ACC112 (cell line): Measurements from ENCODE around the gene PUM2.
"Not testable (repeated sequence)": the region's sequence is repeated elsewhere in the genome, so short reads cannot be mapped to it uniquely, and the experiment has no call there.

Experiments
- H2AFZ ChIP-seq: fragments of 200-600 bp; sonication (generic); one replicate; pipeline ENCODE4 v1.6.0; 2017; ENCODE audit warnings: antibody characterized with exemption, low read length; ENCODE audit not compliant: unreplicated experiment
- H3K27ac ChIP-seq: fragments of 200-600 bp; sonication (generic); 2 replicates; pipeline ENCODE4 v1.5.1; 2014; ENCODE audit warnings: low read depth, mild to moderate bottlenecking, antibody characterized with exemption, low read length, moderate library complexity
- H3K27me3 ChIP-seq: fragments of 200-600 bp; sonication (generic); 2 replicates; pipeline ENCODE4 v1.6.1; 2014; ENCODE audit warnings: mild to moderate bottlenecking, antibody characterized with exemption, low read length, moderate library complexity, mixed read lengths; ENCODE audit not compliant: insufficient read depth
- H3K36me3 ChIP-seq: fragments of 200-600 bp; sonication (generic); 2 replicates; pipeline ENCODE4 v1.6.1; 2016; ENCODE audit warnings: mild to moderate bottlenecking, antibody characterized with exemption, low read length, moderate library complexity, mixed read lengths; ENCODE audit not compliant: insufficient read depth
- H3K4me1 ChIP-seq: fragments of 200-600 bp; sonication (generic); one replicate; pipeline ENCODE4 v1.6.1; 2016; ENCODE audit warnings: low read length, mixed read lengths; ENCODE audit not compliant: insufficient read depth, unreplicated experiment, control insufficient read depth
- H3K4me3 ChIP-seq: fragments of 200-600 bp; sonication (generic); 2 replicates; pipeline ENCODE4 v1.5.1; 2014; ENCODE audit warnings: mild to moderate bottlenecking, low read depth, low read length
- H3K79me2 ChIP-seq: fragments of 200-600 bp; sonication (generic); one replicate; pipeline ENCODE4 v1.6.0; 2016; ENCODE audit warnings: low read length; ENCODE audit not compliant: control insufficient read depth, unreplicated experiment, insufficient read depth

Gene PUM2

DNA sequence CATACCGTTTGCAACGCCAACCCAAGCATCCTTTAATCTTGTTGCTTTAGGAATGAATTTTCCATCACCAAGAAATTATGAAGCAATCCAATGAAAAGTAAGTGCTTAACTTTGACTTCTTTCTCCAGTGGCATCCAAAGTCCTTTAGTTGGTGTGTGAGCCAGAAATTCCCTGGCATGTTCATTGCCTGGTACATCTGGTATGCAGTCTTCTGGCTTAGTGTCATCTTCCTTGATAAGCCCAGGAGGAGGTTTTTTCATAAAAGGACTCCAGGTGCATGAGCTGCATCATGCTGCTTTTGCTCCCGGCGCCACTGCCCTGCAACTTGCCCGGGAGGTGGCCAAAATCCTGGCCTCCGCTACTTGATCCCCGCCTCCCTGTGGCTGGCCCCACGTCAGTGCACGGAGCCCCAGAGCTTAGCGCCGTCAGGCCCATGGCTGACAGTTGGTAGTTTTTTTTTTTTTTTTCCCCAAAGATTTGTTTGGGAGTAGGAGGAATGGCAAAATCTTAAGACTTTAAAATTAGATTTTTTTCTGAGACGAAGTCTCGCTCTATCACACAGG is 58.7 kb downstream of the PUM2 start:
- H2AFZ ChIP-seq = no peak overlapping the region
- H3K4me1 ChIP-seq = peaks cover 31% of the 10 kb centered on the region
- H3K36me3 ChIP-seq = peaks cover 31% of the 10 kb centered on the region
- peaks cover 24% of the 10 kb centered on the region for H3K79me2 ChIP-seq
- no peak overlapping the region for H3K4me3 ChIP-seq
- no peak overlapping the region for H3K27ac ChIP-seq
- no peaks in the 10 kb centered on the region for H3K27me3 ChIP-seq

DNA sequence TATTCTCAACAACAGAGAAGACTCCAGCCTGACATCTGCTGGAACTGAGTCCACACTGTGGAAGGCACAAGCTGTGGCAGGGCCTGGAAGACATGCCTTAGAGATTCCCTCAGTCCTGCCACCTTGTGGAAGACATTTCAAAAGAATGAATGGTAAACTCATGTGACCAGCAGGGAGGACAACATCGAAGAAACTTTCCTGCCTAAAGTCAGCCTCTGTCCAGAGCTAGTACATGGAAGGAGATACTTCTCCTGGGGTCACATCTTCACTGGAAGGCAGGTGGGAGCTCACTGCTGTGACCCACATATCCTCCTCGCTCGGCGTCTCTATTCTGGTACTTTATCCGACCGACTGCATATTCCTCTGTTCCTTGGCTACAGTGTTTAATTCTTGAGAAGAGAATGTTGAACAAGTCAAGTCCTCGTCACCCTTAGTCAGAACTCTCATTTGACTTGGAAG is 59.5 kb downstream of the PUM2 start:
- no peaks in the 10 kb centered on the region for H3K27me3 ChIP-seq
- H3K4me3 ChIP-seq = no peak overlapping the region
- peaks cover 31% of the 10 kb centered on the region for H3K4me1 ChIP-seq
- peaks cover 28% of the 10 kb centered on the region for H3K79me2 ChIP-seq
- peaks cover 26% of the 10 kb centered on the region for H3K36me3 ChIP-seq
- peak overlapping the region; percentile 62 for H3K27ac ChIP-seq
- H2AFZ ChIP-seq = peak overlapping the region; percentile 83

DNA sequence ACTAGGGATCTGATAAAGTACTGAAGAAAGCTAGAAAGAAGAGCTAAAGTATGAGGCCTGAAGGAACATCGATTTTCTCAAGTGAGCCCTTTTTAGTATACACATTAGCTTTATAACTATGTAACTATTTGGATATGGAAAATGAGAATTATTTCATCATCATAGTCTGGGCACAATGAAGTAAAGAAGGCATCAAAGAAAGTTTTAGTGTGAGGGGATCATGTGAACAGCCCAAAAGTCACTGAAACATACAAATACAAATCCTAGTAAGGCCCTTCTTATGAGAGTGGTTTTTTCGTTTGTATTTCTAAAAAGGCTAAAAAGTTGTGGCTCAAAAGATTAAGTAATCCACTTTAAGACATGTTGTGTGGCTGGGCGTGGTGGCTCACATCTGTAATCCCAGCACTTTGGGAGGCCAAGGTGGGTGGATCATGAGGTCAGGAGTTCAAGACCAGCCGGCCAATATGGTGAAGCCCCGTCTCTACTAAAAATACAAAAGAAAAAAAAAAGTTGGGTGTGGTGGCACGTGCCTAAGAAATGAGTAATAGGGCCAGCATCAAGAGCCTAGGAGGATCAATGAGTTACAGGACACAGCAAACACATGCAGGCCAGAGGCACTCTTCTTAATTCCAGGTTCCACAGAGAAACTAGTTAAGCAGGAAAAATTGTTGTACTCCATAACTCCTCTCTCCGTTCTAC is 61.9 kb downstream of the PUM2 start:
- Histone ChIP-seq H3K27ac (peak overlapping the region; percentile 81), H3K27me3 (no peaks in the 10 kb centered on the region), H3K4me3 (peak overlapping the region; percentile 6; the same call in 1 of the 2 replicates), H2AFZ (no peak overlapping the region), H3K36me3 (peaks cover 25% of the 10 kb centered on the region), H3K79me2 (peaks cover 36% of the 10 kb centered on the region), H3K4me1 (peaks cover 31% of the 10 kb centered on the region)

DNA sequence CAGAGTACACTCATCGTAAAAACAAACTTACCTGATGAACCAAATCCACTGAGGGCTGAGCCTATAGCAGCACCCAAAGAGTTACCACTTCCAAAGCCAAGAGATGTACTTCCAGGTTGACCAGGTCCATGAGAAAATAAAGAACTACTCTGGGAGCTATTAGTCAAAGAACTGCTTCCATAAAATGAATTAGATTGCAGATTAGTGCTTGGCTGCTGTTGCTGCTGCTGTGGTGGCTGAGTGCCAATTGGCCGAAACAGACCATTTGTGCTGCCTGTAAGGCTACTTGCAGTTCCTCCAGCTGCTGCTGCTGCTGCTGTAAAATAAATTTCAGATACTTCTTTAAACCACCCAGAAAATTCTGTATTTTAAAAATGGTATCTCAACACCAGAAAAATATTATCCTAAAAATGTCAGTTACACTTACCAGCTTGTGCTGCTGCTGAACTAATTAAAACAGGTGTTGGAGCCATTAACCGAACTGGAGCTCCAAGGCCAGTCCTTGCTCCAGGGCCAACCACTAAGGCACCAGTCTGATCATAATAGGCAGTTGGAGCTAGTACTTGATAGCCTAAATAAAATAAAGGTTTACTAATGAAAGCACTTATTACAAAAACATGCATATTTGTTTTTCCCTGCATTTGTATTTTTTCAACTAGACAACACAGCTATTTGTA is 67.6 kb downstream of the PUM2 start:
- H3K4me3 ChIP-seq = no peak overlapping the region
- H2AFZ ChIP-seq = no peak overlapping the region
- H3K27me3 ChIP-seq = no peaks in the 10 kb centered on the region
- H3K4me1 ChIP-seq = peaks cover 4% of the 10 kb centered on the region
- peaks cover 43% of the 10 kb centered on the region for H3K36me3 ChIP-seq
- no peak overlapping the region for H3K27ac ChIP-seq
- H3K79me2 ChIP-seq = peaks cover 29% of the 10 kb centered on the region

DNA sequence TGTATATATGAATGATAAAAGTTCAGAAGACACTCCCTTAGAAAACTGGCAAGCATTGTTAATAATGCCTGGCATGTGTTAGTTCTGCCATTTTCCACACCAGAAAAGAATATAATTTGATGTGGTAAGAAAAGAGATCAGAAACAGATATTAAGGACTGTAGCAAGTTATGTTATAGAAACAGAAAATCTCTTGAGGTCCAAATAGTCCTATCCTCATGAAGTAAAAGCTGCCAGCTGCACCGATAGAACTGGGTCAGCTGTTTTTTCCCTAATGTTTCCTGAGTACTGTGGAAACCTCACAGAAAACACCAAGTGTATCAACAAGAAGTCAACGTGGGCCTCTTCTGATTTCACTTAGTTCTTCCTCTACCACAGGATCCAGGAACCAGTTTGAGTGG is 68.8 kb downstream of the PUM2 start:
- H3K4me1 ChIP-seq = no peaks in the 10 kb centered on the region
- H3K27ac ChIP-seq = no peak overlapping the region
- H3K79me2 ChIP-seq = peaks cover 23% of the 10 kb centered on the region
- H2AFZ ChIP-seq = no peak overlapping the region
- H3K36me3 ChIP-seq = peaks cover 37% of the 10 kb centered on the region
- no peak overlapping the region for H3K4me3 ChIP-seq
- H3K27me3 ChIP-seq = no peaks in the 10 kb centered on the region

DNA sequence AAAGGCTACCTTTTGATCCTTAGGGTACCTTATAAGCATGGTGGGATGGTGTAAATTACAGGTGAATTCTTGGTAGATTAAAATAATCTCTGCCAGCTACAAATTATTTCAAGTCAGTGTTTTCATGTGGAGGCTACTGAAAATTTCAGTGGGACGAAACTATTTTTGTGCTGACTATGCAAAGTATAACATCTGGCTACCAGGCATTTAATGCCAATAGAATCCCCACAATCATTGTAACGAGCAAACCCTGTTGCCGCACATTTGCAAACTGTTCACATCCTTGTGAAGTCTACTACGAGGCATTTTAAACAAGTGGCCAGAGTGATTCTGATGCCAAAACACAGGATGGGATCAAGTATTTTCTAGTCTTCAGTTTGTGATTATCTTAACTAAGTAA is 77.6 kb downstream of the PUM2 start:
- Histone ChIP-seq H2AFZ (no peak overlapping the region), H3K79me2 (peaks cover 10% of the 10 kb centered on the region), H3K4me1 (no peaks in the 10 kb centered on the region), H3K4me3 (no peak overlapping the region), H3K27me3 (no peaks in the 10 kb centered on the region), H3K27ac (no peak overlapping the region), H3K36me3 (no peaks in the 10 kb centered on the region; the same call in 1 of the 2 replicates)

DNA sequence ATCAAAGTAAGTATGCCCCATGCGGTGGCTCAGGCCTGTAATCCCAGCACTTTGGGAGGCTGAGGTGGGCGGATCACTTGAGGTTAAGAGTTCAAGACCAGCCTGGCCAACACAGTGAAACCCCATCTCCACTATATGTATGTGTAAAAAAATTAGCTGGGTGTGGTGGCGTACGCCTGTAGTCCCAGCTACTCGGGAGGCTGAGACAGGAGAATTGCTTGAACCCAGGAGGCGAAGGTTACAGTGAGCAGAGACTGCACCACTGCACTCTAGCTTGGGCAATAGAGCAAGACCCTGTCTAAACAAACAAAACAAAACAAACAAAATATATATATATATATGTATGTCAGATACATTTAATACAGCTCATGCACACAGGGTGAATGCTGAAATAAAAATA is 82.3 kb downstream of the PUM2 start:
- not testable (repeated sequence) for H3K79me2 ChIP-seq, H3K4me1 ChIP-seq, H3K36me3 ChIP-seq, H3K27ac ChIP-seq, H2AFZ ChIP-seq, H3K27me3 ChIP-seq, H3K4me3 ChIP-seq

DNA sequence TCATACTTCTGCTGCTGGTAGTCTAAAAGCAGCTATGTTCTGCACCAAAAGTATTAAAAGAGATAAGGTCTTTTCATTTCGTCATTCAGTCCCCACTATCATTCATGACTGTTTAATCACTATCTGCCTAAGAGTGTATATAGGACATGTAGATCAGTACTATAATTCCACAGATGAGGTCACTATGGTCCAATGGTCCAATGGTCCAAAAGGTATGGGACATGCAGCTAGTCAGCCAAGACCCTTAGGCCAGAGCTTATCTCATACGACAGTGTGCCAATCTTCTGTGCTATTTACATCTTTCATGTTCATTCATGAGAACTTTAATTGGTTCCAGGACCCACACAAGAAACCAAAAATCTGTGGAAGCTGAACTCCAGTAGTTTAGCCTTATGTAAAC is 83.1 kb downstream of the PUM2 start:
- H3K79me2 ChIP-seq = peaks cover 4% of the 10 kb centered on the region
- H3K27ac ChIP-seq = no peak overlapping the region
- H3K4me1 ChIP-seq = no peaks in the 10 kb centered on the region
- no peak overlapping the region for H3K4me3 ChIP-seq
- H3K27me3 ChIP-seq = no peaks in the 10 kb centered on the region
- no peak overlapping the region for H2AFZ ChIP-seq
- peaks cover 2% of the 10 kb centered on the region for H3K36me3 ChIP-seq

DNA sequence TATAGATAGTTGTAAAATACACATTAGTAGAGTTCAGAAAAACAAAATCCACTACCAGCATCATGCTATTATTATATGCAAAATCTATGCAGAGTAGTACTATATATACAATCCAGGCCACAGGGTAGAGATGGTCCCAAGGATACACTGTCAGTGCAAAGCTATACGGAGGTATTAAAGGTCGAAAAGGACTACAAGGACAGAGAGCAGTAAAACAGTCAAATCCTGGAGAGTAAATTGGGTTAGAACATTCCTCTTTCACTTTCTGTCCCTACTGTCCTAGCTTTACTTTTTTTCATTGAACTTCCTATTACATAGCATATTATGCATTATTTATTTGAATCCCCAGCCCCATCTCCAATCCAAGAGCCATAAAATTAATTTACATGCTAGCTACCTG is 86.0 kb downstream of the PUM2 start:
- Histone ChIP-seq H2AFZ (no peak overlapping the region), H3K27me3 (no peaks in the 10 kb centered on the region), H3K4me3 (no peak overlapping the region), H3K27ac (no peak overlapping the region), H3K79me2 (peaks cover 4% of the 10 kb centered on the region), H3K36me3 (peaks cover 15% of the 10 kb centered on the region), H3K4me1 (no peaks in the 10 kb centered on the region)

DNA sequence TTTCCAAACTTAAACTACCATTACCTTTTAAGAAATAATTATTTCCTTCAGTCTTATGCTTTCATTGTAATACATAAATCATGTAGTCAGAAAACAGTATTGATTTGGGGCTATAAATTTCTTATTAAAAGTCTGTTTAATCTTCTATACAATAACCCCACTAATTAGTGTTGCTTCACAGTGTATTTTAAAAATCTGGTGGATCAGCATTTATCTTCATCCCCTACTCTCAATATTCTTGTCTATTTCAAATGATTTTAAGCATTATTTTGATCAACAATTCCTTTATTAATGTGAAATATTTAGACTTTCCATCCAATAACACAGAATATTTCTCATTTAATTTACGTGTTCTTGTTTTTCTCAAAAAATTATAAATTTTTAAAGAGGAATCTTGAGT is 93.2 kb downstream of the PUM2 start:
- no peak overlapping the region for H3K4me3 ChIP-seq
- no peaks in the 10 kb centered on the region for H3K79me2 ChIP-seq
- no peaks in the 10 kb centered on the region for H3K27me3 ChIP-seq
- H3K27ac ChIP-seq = no peak overlapping the region
- H3K36me3 ChIP-seq = peaks cover 48% of the 10 kb centered on the region
- H3K4me1 ChIP-seq = no peaks in the 10 kb centered on the region
- no peak overlapping the region for H2AFZ ChIP-seq

DNA sequence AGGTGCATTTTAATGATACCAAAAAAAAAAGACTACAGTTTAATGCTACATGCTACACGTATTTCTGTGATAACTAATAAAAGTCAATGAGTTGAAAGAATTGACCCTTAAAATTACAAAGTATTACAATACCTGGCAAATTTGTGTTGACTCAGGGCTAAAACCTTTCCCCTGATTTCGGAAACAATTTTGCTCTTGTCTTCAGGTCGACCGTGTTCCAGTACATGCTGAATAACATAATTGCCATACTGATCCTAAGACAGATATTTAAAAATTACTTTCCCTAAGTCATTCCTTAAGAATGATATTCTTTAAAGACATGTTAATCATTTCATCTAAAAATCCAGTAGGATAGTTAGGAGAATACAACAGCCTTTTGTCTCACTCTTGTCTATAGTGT is 95.9 kb downstream of the PUM2 start:
- Histone ChIP-seq H3K4me1 (no peaks in the 10 kb centered on the region), H3K4me3 (no peak overlapping the region), H3K27ac (no peak overlapping the region), H3K36me3 (peaks cover 55% of the 10 kb centered on the region), H3K79me2 (no peaks in the 10 kb centered on the region), H3K27me3 (no peaks in the 10 kb centered on the region), H2AFZ (no peak overlapping the region)
